Measurements from ENCODE around the gene CACNA1C.

CACNA1C gene

GRCh38 chr12:2460051-2460670, 407.4 kb downstream of the CACNA1C start:
- in situ Hi-C loops (cut with HindIII; ENCODE audit: low sequenced_read_pairs): no loop called here
- H3K4me3 ChIP-seq (ENCODE audit: low read depth, low read length): no peak overlapping the region
- TF ChIP-seq, protein P1, sequence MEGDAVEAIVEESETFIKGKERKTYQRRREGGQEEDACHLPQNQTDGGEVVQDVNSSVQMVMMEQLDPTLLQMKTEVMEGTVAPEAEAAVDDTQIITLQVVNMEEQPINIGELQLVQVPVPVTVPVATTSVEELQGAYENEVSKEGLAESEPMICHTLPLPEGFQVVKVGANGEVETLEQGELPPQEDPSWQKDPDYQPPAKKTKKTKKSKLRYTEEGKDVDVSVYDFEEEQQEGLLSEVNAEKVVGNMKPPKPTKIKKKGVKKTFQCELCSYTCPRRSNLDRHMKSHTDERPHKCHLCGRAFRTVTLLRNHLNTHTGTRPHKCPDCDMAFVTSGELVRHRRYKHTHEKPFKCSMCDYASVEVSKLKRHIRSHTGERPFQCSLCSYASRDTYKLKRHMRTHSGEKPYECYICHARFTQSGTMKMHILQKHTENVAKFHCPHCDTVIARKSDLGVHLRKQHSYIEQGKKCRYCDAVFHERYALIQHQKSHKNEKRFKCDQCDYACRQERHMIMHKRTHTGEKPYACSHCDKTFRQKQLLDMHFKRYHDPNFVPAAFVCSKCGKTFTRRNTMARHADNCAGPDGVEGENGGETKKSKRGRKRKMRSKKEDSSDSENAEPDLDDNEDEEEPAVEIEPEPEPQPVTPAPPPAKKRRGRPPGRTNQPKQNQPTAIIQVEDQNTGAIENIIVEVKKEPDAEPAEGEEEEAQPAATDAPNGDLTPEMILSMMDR (IDR thresholded peaks at IDR 0.05; ENCODE audit: low read depth, low read length, missing control alignments): no peak
- DNase-seq (ENCODE audit: low read depth): no peak

GRCh38 chr12:2461046-2461445, 408.3 kb downstream of the CACNA1C start:
- in situ Hi-C loops (cut with HindIII; ENCODE audit: low sequenced_read_pairs): no loop called here
- H3K4me3 ChIP-seq (ENCODE audit: low read depth, low read length): no peak overlapping the region
- TF ChIP-seq, protein P1 (IDR thresholded peaks at IDR 0.05; ENCODE audit: low read depth, low read length, missing control alignments): no peak
- DNase-seq (ENCODE audit: low read depth): no peak

GRCh38 chr12:2461645-2462044, 408.9 kb downstream of the CACNA1C start:
- in situ Hi-C loops (cut with HindIII; ENCODE audit: low sequenced_read_pairs): no loop called here

DNA sequence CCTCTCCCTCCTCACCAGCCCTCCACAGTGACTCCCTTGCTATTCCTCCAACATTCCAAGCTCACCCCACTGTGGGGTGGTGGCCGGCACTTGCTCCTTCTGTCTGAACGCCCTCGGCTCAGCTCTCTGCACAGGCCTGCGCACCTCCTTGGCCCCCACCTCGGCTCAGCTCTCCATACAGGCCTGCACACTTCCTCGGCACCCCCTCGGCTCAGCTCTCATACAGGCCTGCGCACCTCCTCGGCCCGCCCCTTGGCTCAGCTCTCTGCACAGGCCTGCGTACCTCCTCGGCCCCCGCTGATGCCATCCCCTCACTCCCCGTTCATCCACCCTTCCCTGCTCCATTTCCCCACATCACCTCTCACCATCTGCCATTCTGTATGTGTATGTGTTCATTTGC, 409.3 kb downstream of the CACNA1C start:
- in situ Hi-C loops (cut with HindIII; ENCODE audit: low sequenced_read_pairs): no loop called here
- no peak for DNase-seq (ENCODE audit: low read depth)
- TF ChIP-seq, protein P1 (IDR thresholded peaks at IDR 0.05; ENCODE audit: low read depth, low read length, missing control alignments): no peak
- no peak overlapping the region for H3K4me3 ChIP-seq (ENCODE audit: low read depth, low read length)

More at GRCh38 chr12:2461645-2462044, 408.9 kb downstream of the CACNA1C start:
- no peak overlapping the region for H3K4me3 ChIP-seq (ENCODE audit: low read depth, low read length)
- TF ChIP-seq, protein P1 (IDR thresholded peaks at IDR 0.05; ENCODE audit: low read depth, low read length, missing control alignments): no peak
- no peak for DNase-seq (ENCODE audit: low read depth)

GRCh38 chr12:2463719-2464118, 410.9 kb downstream of the CACNA1C start:
- DNase-seq (ENCODE audit: low read depth): no peak
- in situ Hi-C loops (cut with HindIII; ENCODE audit: low sequenced_read_pairs): no loop called here
- H3K4me3 ChIP-seq (ENCODE audit: low read depth, low read length): no peak overlapping the region
- TF ChIP-seq, protein P1 (IDR thresholded peaks at IDR 0.05; ENCODE audit: low read depth, low read length, missing control alignments): no peak

DNA sequence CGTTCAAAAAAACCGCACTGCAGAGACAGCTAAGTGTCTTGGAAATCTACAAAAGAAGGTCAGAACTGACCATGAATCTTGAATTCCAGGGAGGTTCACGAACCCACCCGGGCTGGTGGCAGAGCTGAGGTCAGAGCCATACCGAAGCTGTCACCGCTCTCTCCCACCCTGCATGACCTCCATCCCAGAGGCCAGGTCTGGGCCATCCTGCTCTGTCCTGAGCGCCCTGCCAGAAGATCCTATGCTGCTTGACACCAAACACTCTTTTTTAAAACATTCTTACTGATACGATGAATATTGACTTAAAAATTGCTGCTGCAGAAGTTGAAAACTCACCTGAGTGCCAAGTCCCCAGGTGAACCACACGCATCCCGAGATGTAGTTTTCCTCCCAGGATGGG, 412.9 kb downstream of the CACNA1C start:
- no peak for DNase-seq (ENCODE audit: low read depth)
- TF ChIP-seq, protein P1 (IDR thresholded peaks at IDR 0.05; ENCODE audit: low read depth, low read length, missing control alignments): no peak
- H3K4me3 ChIP-seq (ENCODE audit: low read depth, low read length): no peak overlapping the region
- in situ Hi-C loops (cut with HindIII; ENCODE audit: low sequenced_read_pairs): no loop called here
